Measurements from ENCODE around the gene CSPG4.

Gene CSPG4

DNA sequence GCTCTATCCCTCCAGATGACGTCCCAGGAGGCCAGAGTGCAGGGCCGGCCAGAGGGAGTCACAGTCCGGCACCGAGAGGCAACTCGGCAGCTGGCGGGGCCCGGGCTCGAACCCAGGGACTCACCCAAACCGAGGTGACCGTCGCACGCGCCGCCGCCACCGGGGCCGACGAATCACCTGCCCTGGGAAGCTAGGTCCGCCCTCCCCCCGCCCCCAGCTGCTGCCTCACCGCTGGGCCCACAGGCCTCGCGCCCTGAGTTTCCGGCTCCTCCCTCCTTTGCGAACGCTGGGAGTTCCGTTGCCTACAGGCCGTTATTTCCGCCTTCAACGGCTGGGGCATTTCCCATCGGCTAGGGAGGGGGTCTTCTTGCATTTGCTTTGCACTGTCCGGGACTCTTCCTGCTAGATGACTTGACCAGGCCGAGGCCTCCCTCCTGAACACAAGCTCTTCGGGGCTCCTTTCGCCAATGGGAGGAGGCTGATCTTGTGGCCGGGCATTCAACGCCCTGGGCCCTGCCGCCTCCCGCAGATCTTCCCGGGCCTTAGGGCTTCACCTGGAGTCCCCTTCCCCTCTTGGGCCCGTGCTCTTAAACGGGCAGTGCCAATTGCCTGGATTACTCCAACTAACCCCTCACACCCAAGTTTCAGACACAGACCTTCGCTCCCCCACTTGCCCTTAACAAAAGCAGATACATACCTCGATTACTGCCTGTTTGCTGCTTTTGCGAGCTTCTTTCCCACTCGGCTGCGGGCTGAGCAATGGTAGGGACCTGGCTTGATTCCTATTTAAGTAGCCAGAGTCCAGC lies 86.9 kb downstream of the CSPG4 start, which contains the start of gene SNUPN:
SNUPN (minus strand) TSS at position 184 of the 806 bp plus-strand sequence. CDS start 4,674 bp downstream, outside the sequence.
- Histone ChIP-seq H3K27ac (ENCODE audit: poor library complexity, severe bottlenecking) (peak within 1 kb of the TSS; percentile 90), H3K4me1 (ENCODE audit: insufficient read depth, poor library complexity, severe bottlenecking) (peaks cover 26% of the 10 kb centered on the region)
- TF ChIP-seq, protein P1, sequence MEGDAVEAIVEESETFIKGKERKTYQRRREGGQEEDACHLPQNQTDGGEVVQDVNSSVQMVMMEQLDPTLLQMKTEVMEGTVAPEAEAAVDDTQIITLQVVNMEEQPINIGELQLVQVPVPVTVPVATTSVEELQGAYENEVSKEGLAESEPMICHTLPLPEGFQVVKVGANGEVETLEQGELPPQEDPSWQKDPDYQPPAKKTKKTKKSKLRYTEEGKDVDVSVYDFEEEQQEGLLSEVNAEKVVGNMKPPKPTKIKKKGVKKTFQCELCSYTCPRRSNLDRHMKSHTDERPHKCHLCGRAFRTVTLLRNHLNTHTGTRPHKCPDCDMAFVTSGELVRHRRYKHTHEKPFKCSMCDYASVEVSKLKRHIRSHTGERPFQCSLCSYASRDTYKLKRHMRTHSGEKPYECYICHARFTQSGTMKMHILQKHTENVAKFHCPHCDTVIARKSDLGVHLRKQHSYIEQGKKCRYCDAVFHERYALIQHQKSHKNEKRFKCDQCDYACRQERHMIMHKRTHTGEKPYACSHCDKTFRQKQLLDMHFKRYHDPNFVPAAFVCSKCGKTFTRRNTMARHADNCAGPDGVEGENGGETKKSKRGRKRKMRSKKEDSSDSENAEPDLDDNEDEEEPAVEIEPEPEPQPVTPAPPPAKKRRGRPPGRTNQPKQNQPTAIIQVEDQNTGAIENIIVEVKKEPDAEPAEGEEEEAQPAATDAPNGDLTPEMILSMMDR (IDR thresholded peaks at IDR 0.05; ENCODE audit: poor library complexity, severe bottlenecking) = no peak

More for the DNA sequence above, 86.9 kb downstream of the CSPG4 start, which contains the start of gene SNUPN:
- H3K36me3 ChIP-seq (ENCODE audit: low read depth) = no peaks in the 10 kb centered on the region
- H3K27me3 ChIP-seq (ENCODE audit: insufficient read depth, poor library complexity, severe bottlenecking) = no peaks in the 10 kb centered on the region
- DNase-seq (ENCODE audit: low spot score) (peak; percentile 95), ATAC-seq (ENCODE audit: low read depth) (peak; percentile 84)
- H3K9me3 ChIP-seq (ENCODE audit: severe bottlenecking) = no peaks in the 10 kb centered on the region
- H3K4me3 ChIP-seq (ENCODE audit: severe bottlenecking) = peak within 1 kb of the TSS; percentile 86
